CD4-positive, alpha-beta T cell treated with Interleukin-17A for 4 hours (primary cell): ENCODE measurements around the gene RFC2.
"Not testable (repeated sequence)": the region's sequence is repeated elsewhere in the genome, so short reads cannot be mapped to it uniquely, and the experiment has no call there.

ENCODE experiments used
- DNase-seq: peaks from one replicate; pipeline ENCODE4 v3.0.0-alpha.2; 2020; ENCODE audit warnings: mixed read lengths

Gene RFC2

DNA sequence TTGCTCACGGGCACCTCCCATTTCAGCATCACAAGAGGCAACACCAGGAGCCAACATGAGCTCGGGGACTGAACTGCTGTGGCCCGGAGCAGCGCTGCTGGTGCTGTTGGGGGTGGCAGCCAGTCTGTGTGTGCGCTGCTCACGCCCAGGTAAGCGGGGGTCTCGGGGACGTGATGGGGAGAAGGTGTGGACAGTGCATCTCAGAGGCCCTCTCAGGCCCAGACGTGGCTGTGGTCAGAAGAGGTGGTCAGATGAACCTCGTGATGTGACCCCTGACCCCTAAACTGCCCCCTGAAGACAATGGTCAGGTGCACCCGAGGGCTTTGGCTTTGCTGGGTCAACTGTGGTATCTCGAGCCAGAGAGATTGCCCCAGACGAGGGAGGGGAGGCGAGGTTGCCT is 38.3 kb downstream of the RFC2 start:
- DNase-seq: no peak

- DNase-seq: no peak
Measured at GRCh38 chr7:74214816-74215630, 39.2 kb downstream of the RFC2 start.

DNA sequence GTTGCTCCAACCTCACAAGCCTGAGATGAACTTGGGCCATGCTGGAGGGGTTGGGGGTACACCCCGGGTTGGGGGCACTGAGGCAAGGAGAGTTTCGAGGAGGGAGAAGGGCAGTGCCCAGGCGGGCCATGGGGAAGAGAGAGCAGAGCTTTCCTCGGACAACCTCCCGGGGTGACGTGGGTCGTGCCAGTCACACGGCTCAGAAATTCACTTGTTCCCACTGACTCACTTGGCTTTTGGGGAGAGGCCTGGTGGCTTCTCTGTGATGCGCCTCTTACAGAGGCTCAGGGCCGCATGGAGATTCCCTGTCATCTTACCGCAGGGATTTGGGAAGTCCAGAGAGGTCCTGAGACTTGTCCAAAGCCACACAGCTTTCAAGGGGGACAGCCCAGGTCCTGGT is 41.5 kb downstream of the RFC2 start:
- no peak for DNase-seq

DNA sequence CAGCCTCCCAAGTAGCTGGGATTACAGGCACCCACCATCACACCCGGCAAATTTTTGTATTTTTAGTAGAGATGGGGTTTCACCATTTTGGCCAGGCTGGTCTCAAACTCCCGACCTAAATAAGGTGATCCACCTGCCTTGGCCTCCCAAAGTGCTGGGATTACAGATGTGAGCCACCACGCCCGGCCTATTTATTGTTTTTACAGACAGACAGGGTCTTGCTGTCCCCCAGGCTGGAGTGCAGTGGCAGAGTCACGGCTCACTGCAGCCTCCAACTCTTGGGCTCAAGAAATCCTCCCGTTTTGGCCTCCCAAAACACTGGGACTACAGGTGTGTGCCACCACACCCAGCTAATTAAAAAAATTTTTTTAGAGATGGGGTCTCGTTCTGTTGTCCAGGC is 46.0 kb downstream of the RFC2 start:
- DNase-seq: not testable (repeated sequence)

GRCh38 chr7:74207586-74207985 is 46.6 kb downstream of the RFC2 start:
- DNase-seq: no peak

- peak; percentile 86 for DNase-seq
Measured at GRCh38 chr7:74206589-74207120, 47.5 kb downstream of the RFC2 start.

- not testable (repeated sequence) for DNase-seq
Measured at GRCh38 chr7:74206052-74206451, 48.1 kb downstream of the RFC2 start.

GRCh38 chr7:74203956-74204618 is 50.1 kb downstream of the RFC2 start:
- no peak for DNase-seq

- peak; percentile 29 for DNase-seq
Measured at GRCh38 chr7:74202841-74203556, 51.2 kb downstream of the RFC2 start.

GRCh38 chr7:74199551-74200355 is 54.4 kb downstream of the RFC2 start:
- DNase-seq: no peak

- no peak for DNase-seq
Measured at GRCh38 chr7:74197449-74198124, 56.6 kb downstream of the RFC2 start.

- not testable (repeated sequence) for DNase-seq
Measured at GRCh38 chr7:74195968-74196654, 58.1 kb downstream of the RFC2 start.

- DNase-seq: not testable (repeated sequence)
Measured at GRCh38 chr7:74195139-74195860, 58.9 kb downstream of the RFC2 start.

DNA sequence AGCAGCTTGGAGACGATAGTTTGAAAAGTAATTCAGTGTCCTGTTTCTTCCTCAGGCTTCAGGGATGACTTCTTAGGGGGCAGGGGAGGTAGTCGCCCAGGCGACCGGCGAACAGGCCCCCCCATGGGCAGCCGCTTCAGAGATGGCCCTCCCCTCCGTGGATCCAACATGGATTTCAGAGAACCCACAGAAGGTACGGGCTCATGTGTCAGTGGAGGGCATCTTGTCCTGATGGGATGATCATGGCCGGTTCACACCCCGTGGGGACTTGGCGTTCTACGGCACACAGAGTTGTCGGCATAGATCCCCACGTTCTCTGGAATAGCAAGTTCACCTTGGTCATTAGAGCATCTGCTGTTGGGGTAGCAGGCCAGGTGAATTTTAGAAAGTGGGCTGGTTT is 59.5 kb downstream of the RFC2 start:
- no peak for DNase-seq

DNA sequence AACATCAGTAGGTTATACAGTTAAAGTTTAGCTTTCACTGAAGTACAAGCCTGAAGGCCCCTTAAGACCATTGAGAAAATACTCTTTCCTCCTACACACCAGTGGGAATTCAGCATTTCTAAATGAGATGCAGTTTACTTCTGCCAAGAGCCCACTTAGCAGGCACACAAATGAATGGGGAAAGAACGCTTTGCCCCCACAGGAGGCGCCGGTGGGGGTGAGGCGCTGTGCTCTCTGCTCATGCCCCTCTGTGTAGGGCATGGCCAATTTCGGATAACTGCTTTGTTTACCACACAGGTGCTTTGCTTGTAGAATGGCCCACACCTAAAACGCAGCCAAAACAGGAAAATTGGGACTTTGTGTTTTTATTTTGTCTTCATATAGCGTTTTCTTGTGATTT is 60.3 kb downstream of the RFC2 start:
- no peak for DNase-seq

- DNase-seq: no peak
Measured at GRCh38 chr7:74193054-74193453, 61.1 kb downstream of the RFC2 start.

GRCh38 chr7:74191231-74191630 is 63.0 kb downstream of the RFC2 start:
- no peak for DNase-seq

- DNase-seq: no peak
Measured at GRCh38 chr7:74190259-74190658, 63.9 kb downstream of the RFC2 start.

- DNase-seq: no peak
Measured at GRCh38 chr7:74187915-74188675, 66.1 kb downstream of the RFC2 start.

DNA sequence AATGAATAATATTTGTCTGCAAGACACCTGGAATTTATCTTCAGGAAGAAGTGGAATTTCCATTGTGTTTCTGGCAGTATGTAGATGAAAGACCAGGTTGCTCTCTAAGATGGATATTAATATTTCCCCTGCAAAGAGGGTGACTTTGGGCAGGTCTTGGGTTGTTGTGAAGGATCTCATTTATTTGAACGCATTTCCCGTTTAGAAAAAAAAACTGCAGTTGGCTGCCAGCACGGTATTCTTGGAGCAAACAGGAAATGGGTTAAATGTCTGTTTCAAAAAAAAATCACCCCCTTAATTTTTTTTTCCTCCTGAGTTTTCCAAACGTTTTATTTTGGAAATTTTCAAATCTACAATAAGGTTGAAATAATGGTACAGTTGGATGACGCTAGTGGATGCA is 68.6 kb downstream of the RFC2 start:
- no peak for DNase-seq
